ENCODE results near the gene RLIM. TPM values are rescaled to one million over a fixed set of nuclear protein-coding genes. Genes with fewer than 3 reads are reported as not detected.

The RLIM gene
- polyA plus RNA-seq, 1 experiment: 8.9 TPM

GRCh38 chrX:74551934-74552333, 62.5 kb downstream of the RLIM start:
- Histone ChIP-seq H3K36me3 (ENCODE audit: control insufficient read depth, insufficient read depth, low read length) (no peaks in the 10 kb centered on the region), H3K4me3 (ENCODE audit: low read depth, low read length) (no peak overlapping the region), H3K27me3 (ENCODE audit: control insufficient read depth, insufficient read depth, low read length) (no peaks in the 10 kb centered on the region)
- no peak for DNase-seq (ENCODE audit: low read depth)
- POLR2A ChIA-PET: no interaction called here
- no peak for TF ChIP-seq CTCF (IDR thresholded peaks at IDR 0.05; ENCODE audit: insufficient read depth, low read depth, low read length)
- CTCF ChIA-PET: interaction anchor here (1.2 to 1.5 kb wide), 2 partner anchors 11 to 17 kb away, joined by 3 read pairs; no protein-coding TSS in a partner anchor

- TF ChIP-seq CTCF (IDR thresholded peaks at IDR 0.05; ENCODE audit: insufficient read depth, low read depth, low read length): peak; percentile 93
- DNase-seq (ENCODE audit: low read depth): no peak
- CTCF ChIA-PET: interaction anchor here (0.7 to 1.5 kb wide), 6 partner anchors 10 to 169 kb away, joined by 3 to 6 read pairs (median 3); no protein-coding TSS in a partner anchor
- H3K27me3 ChIP-seq (ENCODE audit: control insufficient read depth, insufficient read depth, low read length): no peaks in the 10 kb centered on the region
- H3K36me3 ChIP-seq (ENCODE audit: control insufficient read depth, insufficient read depth, low read length): no peaks in the 10 kb centered on the region
- POLR2A ChIA-PET: no interaction called here
- no peak overlapping the region for H3K4me3 ChIP-seq (ENCODE audit: low read depth, low read length)
Observed at GRCh38 chrX:74550295-74550802, 64.1 kb downstream of the RLIM start.

GRCh38 chrX:74546984-74547383, 67.4 kb downstream of the RLIM start:
- ChIA-PET CTCF (interaction anchor here (1.3 kb wide), 1 partner anchor 164 kb away, joined by 4 read pairs; no protein-coding TSS in a partner anchor), POLR2A (no interaction called here)
- Histone ChIP-seq H3K27me3 (ENCODE audit: control insufficient read depth, insufficient read depth, low read length) (no peaks in the 10 kb centered on the region), H3K36me3 (ENCODE audit: control insufficient read depth, insufficient read depth, low read length) (no peaks in the 10 kb centered on the region), H3K4me3 (ENCODE audit: low read depth, low read length) (no peak overlapping the region)
- no peak for DNase-seq (ENCODE audit: low read depth)
- TF ChIP-seq CTCF (IDR thresholded peaks at IDR 0.05; ENCODE audit: insufficient read depth, low read depth, low read length): no peak

GRCh38 chrX:74545880-74546523, 68.4 kb downstream of the RLIM start:
- no peaks in the 10 kb centered on the region for H3K36me3 ChIP-seq (ENCODE audit: control insufficient read depth, insufficient read depth, low read length)
- POLR2A ChIA-PET: no interaction called here
- no peak for DNase-seq (ENCODE audit: low read depth)
- no peaks in the 10 kb centered on the region for H3K27me3 ChIP-seq (ENCODE audit: control insufficient read depth, insufficient read depth, low read length)
- TF ChIP-seq CTCF (IDR thresholded peaks at IDR 0.05; ENCODE audit: insufficient read depth, low read depth, low read length): no peak
- CTCF ChIA-PET: interaction anchor here (0.8 to 1.3 kb wide), 3 partner anchors 63 to 164 kb away, joined by 3 to 4 read pairs (median 3); no protein-coding TSS in a partner anchor
- H3K4me3 ChIP-seq (ENCODE audit: low read depth, low read length): no peak overlapping the region

GRCh38 chrX:74540635-74541249, 73.7 kb downstream of the RLIM start:
- no peak for TF ChIP-seq CTCF (IDR thresholded peaks at IDR 0.05; ENCODE audit: insufficient read depth, low read depth, low read length)
- Histone ChIP-seq H3K36me3 (ENCODE audit: control insufficient read depth, insufficient read depth, low read length) (no peaks in the 10 kb centered on the region), H3K27me3 (ENCODE audit: control insufficient read depth, insufficient read depth, low read length) (no peaks in the 10 kb centered on the region), H3K4me3 (ENCODE audit: low read depth, low read length) (no peak overlapping the region)
- DNase-seq (ENCODE audit: low read depth): no peak
- ChIA-PET CTCF (interaction anchor here (0.6 to 1.6 kb wide), 3 partner anchors 9 to 158 kb away, joined by 3 to 4 read pairs (median 3); no protein-coding TSS in a partner anchor), POLR2A (no interaction called here)
